ENCODE data around the gene PXDC1. TPM values are rescaled to one million over a fixed set of nuclear protein-coding genes. Genes with fewer than 3 reads are reported as not detected.
"Not testable (repeated sequence)": the region's sequence is repeated elsewhere in the genome, so short reads cannot be mapped to it uniquely, and the experiment has no call there.

The PXDC1 gene
- total RNA-seq, 4 donors from 2014 or later: 111 to 232 (median 165) TPM

- intact Hi-C loops (cut with DNase I): loop anchor here (5.0 kb wide), 2 partner anchors 43 to 73 kb away; no protein-coding TSS in a partner anchor
- 78% methylated on average over 3 of the region's 3 CpGs for WGBS
- H3K4me3 ChIP-seq: no peak overlapping the region
- peaks cover 7 to 32% (median 18%) of the 10 kb centered on the region in 4 donors for H3K4me1 ChIP-seq
- TF ChIP-seq POLR2A (IDR thresholded peaks at IDR 0.05; ENCODE audit: low read depth): no peak
- no peaks in the 10 kb centered on the region for H3K9me3 ChIP-seq
- no peaks in the 10 kb centered on the region for H3K36me3 ChIP-seq
- H3K27ac ChIP-seq (replicated peaks in 1 of 4): no peak overlapping the region
- DNase-seq (ENCODE audit: extremely low spot score): no peak
- peaks cover 0 to 4% (median 0%) of the 10 kb centered on the region in 4 donors for H3K27me3 ChIP-seq
Observed at GRCh38 chr6:3754776-3755175, 3.3 kb upstream of the PXDC1 start.

- H3K27ac ChIP-seq (replicated peaks in 1 of 4): peak overlapping the region in 3 of 4 donors; percentile 87 to 99 (median 99)
- H3K4me3 ChIP-seq; H3K36me3 ChIP-seq; H3K27me3 ChIP-seq; DNase-seq (ENCODE audit: extremely low spot score); H3K9me3 ChIP-seq: not testable (repeated sequence)
- intact Hi-C loops (cut with DNase I): loop anchor here (5.0 kb wide), 2 partner anchors 43 to 73 kb away; no protein-coding TSS in a partner anchor
- WGBS: 96% methylated on average over 15 of the region's 15 CpGs
- H3K4me1 ChIP-seq: peaks cover 13 to 32% (median 20%) of the 10 kb centered on the region in 4 donors
Observed at GRCh38 chr6:3754032-3754725, 2.7 kb upstream of the PXDC1 start.

GRCh38 chr6:3753228-3753835 is 1.8 kb upstream of the PXDC1 start:
- Histone ChIP-seq H3K4me1 (peaks cover 21 to 41% (median 25%) of the 10 kb centered on the region in 4 donors), H3K36me3 (no peaks in the 10 kb centered on the region), H3K27me3 (peaks cover 0 to 4% (median 0%) of the 10 kb centered on the region in 4 donors), H3K9me3 (no peaks in the 10 kb centered on the region), H3K4me3 (no peak overlapping the region), H3K27ac (replicated peaks in 1 of 4) (peak overlapping the region; percentile 87 to 99 (median 99))
- intact Hi-C loops (cut with DNase I): loop anchor here (5.0 kb wide), 2 partner anchors 44 to 74 kb away; no protein-coding TSS in a partner anchor
- no peak for TF ChIP-seq POLR2A (IDR thresholded peaks at IDR 0.05; ENCODE audit: low read depth)
- TF ChIP-seq EP300 (IDR thresholded peaks at IDR 0.05): no peak
- no peak for TF ChIP-seq CTCF (IDR thresholded peaks at IDR 0.05)
- no peak for TF ChIP-seq POLR2AphosphoS5 (IDR thresholded peaks at IDR 0.05)
- 85% methylated on average over 10 of the region's 10 CpGs for WGBS
- DNase-seq (ENCODE audit: extremely low spot score): no peak

GRCh38 chr6:3752531-3753227 is 1.2 kb upstream of the PXDC1 start:
- H3K27ac ChIP-seq (replicated peaks in 1 of 4): peak overlapping the region; percentile 87 to 99 (median 99)
- H3K36me3 ChIP-seq: no peaks in the 10 kb centered on the region
- H3K4me1 ChIP-seq: peaks cover 28 to 47% (median 32%) of the 10 kb centered on the region in 4 donors
- H3K9me3 ChIP-seq: no peaks in the 10 kb centered on the region
- DNase-seq (ENCODE audit: extremely low spot score): no peak
- H3K27me3 ChIP-seq: peaks cover 0 to 4% (median 0%) of the 10 kb centered on the region in 4 donors
- TF ChIP-seq CTCF (IDR thresholded peaks at IDR 0.05) (no peak), POLR2AphosphoS5 (IDR thresholded peaks at IDR 0.05) (no peak), POLR2A (IDR thresholded peaks at IDR 0.05; ENCODE audit: low read depth) (no peak), EP300 (IDR thresholded peaks at IDR 0.05) (no peak)
- peak overlapping the region; percentile 59 to 97 (median 88) for H3K4me3 ChIP-seq
- WGBS: 40% methylated on average over 18 of the region's 22 CpGs
- intact Hi-C loops (cut with DNase I): loop anchor here (5.0 kb wide), 2 partner anchors 45 to 75 kb away; no protein-coding TSS in a partner anchor

GRCh38 chr6:3751730-3752530 is 417 bp upstream of the PXDC1 start:
- Histone ChIP-seq H3K27ac (replicated peaks in 1 of 4) (peak overlapping the region; percentile 87 to 99 (median 99)), H3K4me1 (peaks cover 35 to 55% (median 39%) of the 10 kb centered on the region in 4 donors), H3K36me3 (no peaks in the 10 kb centered on the region), H3K27me3 (peaks cover 0 to 4% (median 0%) of the 10 kb centered on the region in 4 donors), H3K4me3 (peak overlapping the region; percentile 59 to 97 (median 88)), H3K9me3 (no peaks in the 10 kb centered on the region)
- peak; percentile 98 for DNase-seq (ENCODE audit: extremely low spot score)
- peak; percentile 67 for TF ChIP-seq POLR2A (IDR thresholded peaks at IDR 0.05; ENCODE audit: low read depth)
- TF ChIP-seq CTCF (IDR thresholded peaks at IDR 0.05): peak; percentile 12 to 58 (median 14)
- TF ChIP-seq EP300 (IDR thresholded peaks at IDR 0.05): no peak
- TF ChIP-seq POLR2AphosphoS5 (IDR thresholded peaks at IDR 0.05): peak; percentile 85 to 86
- intact Hi-C loops (cut with DNase I): loop anchor here (5.0 kb wide), 2 partner anchors 45 to 75 kb away; no protein-coding TSS in a partner anchor
- WGBS: under 1% methylated on average over 49 of the region's 104 CpGs

All from esophagus muscularis mucosa (tissue), 4 donors.